ENCODE measurements around the gene KPTN.

KPTN gene

GRCh38 chr19:47464675-47465419, 19.2 kb downstream of the KPTN start:
- no peak for DNase-seq

- no peak for DNase-seq
Observed at GRCh38 chr19:47461876-47462275, 22.1 kb downstream of the KPTN start.

- no peak for DNase-seq
Observed at GRCh38 chr19:47459477-47459876, 24.5 kb downstream of the KPTN start.

GRCh38 chr19:47458672-47459071, 25.3 kb downstream of the KPTN start:
- no peak for DNase-seq

GRCh38 chr19:47456721-47457474, 27.1 kb downstream of the KPTN start:
- DNase-seq: no peak

GRCh38 chr19:47450478-47450877, 33.5 kb downstream of the KPTN start:
- no peak for DNase-seq

GRCh38 chr19:47448360-47448727, 35.7 kb downstream of the KPTN start:
- DNase-seq: no peak

GRCh38 chr19:47447470-47448359, 36.3 kb downstream of the KPTN start:
- peak; percentile 26 for DNase-seq

GRCh38 chr19:47446534-47447469, 37.2 kb downstream of the KPTN start:
- DNase-seq: no peak

GRCh38 chr19:47445937-47446402, 38.0 kb downstream of the KPTN start:
- DNase-seq: peak; percentile 66

- DNase-seq: no peak
Observed at GRCh38 chr19:47445527-47445926, 38.5 kb downstream of the KPTN start.

GRCh38 chr19:47444388-47444821, 39.6 kb downstream of the KPTN start:
- DNase-seq: peak; percentile 29

GRCh38 chr19:47443331-47443730, 40.7 kb downstream of the KPTN start:
- no peak for DNase-seq

GRCh38 chr19:47438793-47439220, 45.2 kb downstream of the KPTN start:
- DNase-seq: no peak

GRCh38 chr19:47437500-47437899, 46.5 kb downstream of the KPTN start:
- no peak for DNase-seq

GRCh38 chr19:47436712-47437401, 47.2 kb downstream of the KPTN start:
- DNase-seq: peak; percentile 86

- DNase-seq: no peak
Observed at GRCh38 chr19:47435883-47436417, 48.1 kb downstream of the KPTN start.

GRCh38 chr19:47435196-47435595, 48.8 kb downstream of the KPTN start:
- no peak for DNase-seq

GRCh38 chr19:47434088-47434487, 49.9 kb downstream of the KPTN start:
- no peak for DNase-seq

- no peak for DNase-seq
Observed at GRCh38 chr19:47433121-47433520, 50.9 kb downstream of the KPTN start.

GRCh38 chr19:47432499-47432898, 51.5 kb downstream of the KPTN start:
- no peak for DNase-seq
